Natural killer cell (primary cell): ENCODE measurements around the gene AKR7A3. TPM values are rescaled to one million over a fixed set of nuclear protein-coding genes. Genes with fewer than 3 reads are reported as not detected.
A peak's percentile ranks its signal among the peaks of the same experiment; 100 is the strongest.

Experiments used
- ATAC-seq, 3 donors: fragments of 150-1000 bp in 2 of 3; fragments of 200-7000 bp in 1 of 3; cut with Tn5 transposase; 1 replicate in 1 of 3; 2 replicates in 2 of 3; pipeline ENCODE4 v1.10.0; 2021; ENCODE audit warnings: mild to moderate bottlenecking in 2 of 3, moderate library complexity in 2 of 3
- DNase-seq, 2 donors: peaks; one replicate each; pipeline versions ENCODE4 v3.0.0 to v3.0.0-alpha.2; 2013 to 2021; ENCODE audit warnings: mixed read lengths in 1 of 2
- H3K27ac ChIP-seq: one replicate; pipeline ENCODE4 v1.5.1; 2013; ENCODE audit warnings: mild to moderate bottlenecking, low read length
- H3K27me3 ChIP-seq: one replicate; pipeline ENCODE4 v1.6.1; 2013; ENCODE audit warnings: low read length; ENCODE audit not compliant: control insufficient read depth, insufficient read depth
- H3K36me3 ChIP-seq: one replicate; pipeline ENCODE4 v1.6.1; 2013; ENCODE audit warnings: low read length; ENCODE audit not compliant: control insufficient read depth, insufficient read depth
- H3K4me1 ChIP-seq: one replicate; pipeline ENCODE4 v1.6.1; 2013; ENCODE audit warnings: low read length; ENCODE audit not compliant: control insufficient read depth, insufficient read depth
- H3K4me3 ChIP-seq: one replicate; pipeline ENCODE4 v1.5.1; 2013; ENCODE audit warnings: low read length
- H3K9me3 ChIP-seq: one replicate; pipeline ENCODE4 v1.6.1; 2013; ENCODE audit warnings: low read length; ENCODE audit not compliant: control insufficient read depth, insufficient read depth
- H3K27ac Mint-ChIP-seq, 2 donors: one replicate each; pipeline ENCODE4 v1.8.0; 2022; ENCODE audit warnings: mild to moderate bottlenecking in 2 of 2, mixed read lengths in 2 of 2, moderate library complexity in 1 of 2
- H3K27me3 Mint-ChIP-seq, 2 donors: one replicate each; pipeline ENCODE4 v1.8.0; 2022; ENCODE audit warnings: low read depth in 2 of 2, mixed read lengths in 2 of 2
- H3K36me3 Mint-ChIP-seq: one replicate; pipeline ENCODE4 v1.8.0; 2022; ENCODE audit warnings: mixed read lengths
- H3K4me1 Mint-ChIP-seq, 2 donors: one replicate each; pipeline ENCODE4 v1.8.0; 2022; ENCODE audit warnings: mixed read lengths in 2 of 2
- H3K4me3 Mint-ChIP-seq: one replicate; pipeline ENCODE4 v1.8.0; 2022; ENCODE audit warnings: mild to moderate bottlenecking, moderate library complexity, mixed read lengths
- H3K9me3 Mint-ChIP-seq, 2 donors: one replicate each; pipeline ENCODE4 v1.8.0; 2022; ENCODE audit warnings: mixed read lengths in 2 of 2
- CTCF ChIP-seq: fragments of 200-600 bp; IDR thresholded peaks from one replicate; pipeline ENCODE4 v1.8.0; 2022; ENCODE audit warnings: antibody characterized with exemption
- WGBS: methylation state at CpG from one replicate; pipeline ENCODE4 v1.1.7; 2013; ENCODE audit warnings: missing lambda C conversion rate; ENCODE audit not compliant: insufficient coverage; 5-methylcytosine and 5-hydroxymethylcytosine counted together
- intact Hi-C: fragments of 100-400 bp; cut with micrococcal nuclease; formaldehyde crosslinking; loops from one replicate; pipeline ENCODE4 v1.14.2; 2022
- total RNA-seq, 4 donors: library from RNA; stranded (reverse); fragments of 120-200 nt in 1 of 4; gene quantifications; one replicate each; pipeline versions ENCODE4 v1.2.3 to v1.2.4, GENCODE V29; 2013 to 2022

Gene AKR7A3
- total RNA-seq, 3 donors from 2014 or later (not counting 1 experiment from before 2014, with no cell fraction given), result 1.1 to 2.0 (median 1.5) TPM

- Histone ChIP-seq H3K4me1 (no peaks in the 10 kb centered on the region), H3K27ac (no peak overlapping the region), H3K4me3 (no peak overlapping the region), H3K27me3 (no peaks in the 10 kb centered on the region), H3K9me3 (no peaks in the 10 kb centered on the region), H3K36me3 (peaks cover 20% of the 10 kb centered on the region)
- Mint-ChIP-seq H3K27me3 (no peaks in the 10 kb centered on the region), H3K27ac (no peak overlapping the region), H3K36me3 (no peaks in the 10 kb centered on the region), H3K4me1 (no peaks in the 10 kb centered on the region), H3K4me3 (no peak overlapping the region), H3K9me3 (no peaks in the 10 kb centered on the region)
- intact Hi-C loops, result no loop called here
- no peak for TF ChIP-seq CTCF
- DNase-seq (no peak), ATAC-seq (no peak)
- 90% methylated on average over 4 of the region's 5 CpGs for WGBS
These were observed 25.8 kb downstream of the AKR7A3 start for GRCh38 chr1:19262744-19263143.

- intact Hi-C loops, result no loop called here
- WGBS, result 89% methylated on average over 5 of the region's 5 CpGs
These were observed 26.5 kb downstream of the AKR7A3 start for GRCh38 chr1:19262047-19262446.

GRCh38 chr1:19260211-19261138 is 28.1 kb downstream of the AKR7A3 start:
- Mint-ChIP-seq H3K27me3 (no peaks in the 10 kb centered on the region), H3K4me3 (no peak overlapping the region), H3K36me3 (no peaks in the 10 kb centered on the region), H3K27ac (no peak overlapping the region), H3K9me3 (no peaks in the 10 kb centered on the region), H3K4me1 (no peaks in the 10 kb centered on the region)
- no peak for DNase-seq
- H3K27ac ChIP-seq, result no peak overlapping the region
- 89% methylated on average over 19 of the region's 21 CpGs for WGBS
- peaks cover 37% of the 10 kb centered on the region for H3K36me3 ChIP-seq
- ATAC-seq, result peak in 1 of 3 donors; percentile 7
- intact Hi-C loops, result no loop called here
- H3K27me3 ChIP-seq, result no peaks in the 10 kb centered on the region
- no peaks in the 10 kb centered on the region for H3K4me1 ChIP-seq
- TF ChIP-seq CTCF, result no peak
- no peak overlapping the region for H3K4me3 ChIP-seq
- no peaks in the 10 kb centered on the region for H3K9me3 ChIP-seq

More at GRCh38 chr1:19262047-19262446, 26.5 kb downstream of the AKR7A3 start:
- peaks cover 26% of the 10 kb centered on the region for H3K36me3 ChIP-seq
- H3K4me3 ChIP-seq, result no peak overlapping the region
- DNase-seq, result no peak
- no peak for TF ChIP-seq CTCF
- H3K4me3 Mint-ChIP-seq, result no peak overlapping the region
- H3K9me3 Mint-ChIP-seq, result no peaks in the 10 kb centered on the region
- no peaks in the 10 kb centered on the region for H3K4me1 Mint-ChIP-seq
- no peak for ATAC-seq
- H3K27me3 Mint-ChIP-seq, result no peaks in the 10 kb centered on the region
- no peaks in the 10 kb centered on the region for H3K4me1 ChIP-seq
- no peak overlapping the region for H3K27ac Mint-ChIP-seq
- no peak overlapping the region for H3K27ac ChIP-seq
- no peaks in the 10 kb centered on the region for H3K36me3 Mint-ChIP-seq
- H3K27me3 ChIP-seq, result no peaks in the 10 kb centered on the region
- no peaks in the 10 kb centered on the region for H3K9me3 ChIP-seq
